H1 (cell line): Measurements from ENCODE around the gene UNC79. TPM values are rescaled to one million over a fixed set of nuclear protein-coding genes. Genes with fewer than 3 reads are reported as not detected.

Experiments
- CTCF ChIA-PET: fragments of 300-600 bp; sonication (Branson Sonifier 250); formaldehyde crosslinking; loops from one replicate; lab custom pipeline; 2021; ENCODE audit not compliant: partially characterized antibody; lab: Charles Lee
- POLR2A ChIA-PET: fragments of 300-600 bp; sonication (Branson Sonifier 250); formaldehyde crosslinking; loops from one replicate; lab custom pipeline; 2021; ENCODE audit warnings: inconsistent platforms; ENCODE audit not compliant: partially characterized antibody; lab: Charles Lee
- DNase-seq, 2 experiments: peaks; one replicate each; pipeline versions ENCODE4 v3.0.0 to v3.0.0-alpha.2; 2010 to 2022; ENCODE audit warnings: low spot score in 2 of 2, low read depth in 1 of 2, mixed read lengths in 1 of 2
- FAIRE-seq: peaks from 2 replicates; lab custom pipeline; 2011; peaks lifted over from hg19 to GRCh38; lab: Jason Lieb, UNC
- H2AFZ ChIP-seq: 2 replicates; pipeline ENCODE4 v1.8.1; 2012; ENCODE audit warnings: low read length, inconsistent platforms
- H2AK5ac ChIP-seq: 2 replicates; pipeline ENCODE4 v1.6.1; 2013; ENCODE audit warnings: low read depth, low read length
- H2BK120ac ChIP-seq: replicated peaks from 2 replicates; pipeline ENCODE3; 2013; ENCODE audit warnings: low read depth, low read length, inconsistent platforms
- H2BK12ac ChIP-seq: 2 replicates; pipeline ENCODE4 v1.6.1; 2013; ENCODE audit warnings: low read depth, low read length
- H2BK15ac ChIP-seq: 2 replicates; pipeline ENCODE4 v1.6.1; 2013; ENCODE audit warnings: low read length
- H2BK20ac ChIP-seq: 2 replicates; pipeline ENCODE4 v1.6.1; 2013; ENCODE audit warnings: low read length
- H2BK5ac ChIP-seq: 2 replicates; pipeline ENCODE4 v1.6.1; 2013; ENCODE audit warnings: low read depth, low read length
- H3K14ac ChIP-seq: 2 replicates; pipeline ENCODE4 v1.6.1; 2013; ENCODE audit warnings: inconsistent platforms; ENCODE audit not compliant: insufficient read length
- H3K18ac ChIP-seq: 2 replicates; pipeline ENCODE4 v1.6.1; 2013; ENCODE audit warnings: low read length; ENCODE audit errors: extremely low read depth
- H3K23ac ChIP-seq: 2 replicates; pipeline ENCODE4 v1.6.1; 2013; ENCODE audit warnings: inconsistent platforms; ENCODE audit not compliant: insufficient read length
- H3K23me2 ChIP-seq: 2 replicates; pipeline ENCODE4 v1.6.1; 2013; ENCODE audit warnings: low read depth, low read length
- H3K27ac ChIP-seq: 2 replicates; pipeline ENCODE4 v1.6.1; 2011; ENCODE audit warnings: low read depth, low read length, inconsistent platforms
- H3K27me3 ChIP-seq, 4 experiments: replicated peaks in 1 of 4; 1 replicate in 1 of 4; 2 replicates in 3 of 4; pipeline versions ENCODE4 v1.6.1 to v1.8.1; 2011 to 2013; ENCODE audit warnings: low read length in 3 of 4, mild to moderate bottlenecking in 3 of 4, inconsistent platforms in 2 of 4, mixed read lengths in 2 of 4, moderate library complexity in 1 of 4; ENCODE audit not compliant: control insufficient read depth in 3 of 4, insufficient read depth in 3 of 4; ENCODE audit errors: extremely low read depth in 1 of 4
- H3K36me3 ChIP-seq, 4 experiments: 2 replicates each; pipeline versions ENCODE4 v1.6.1 to v1.8.1; 2011 to 2013; ENCODE audit warnings: mild to moderate bottlenecking in 4 of 4, low read length in 3 of 4, moderate library complexity in 2 of 4, control low read depth in 1 of 4, inconsistent platforms in 1 of 4; ENCODE audit not compliant: insufficient read depth in 4 of 4, control insufficient read depth in 2 of 4
- H3K4ac ChIP-seq: replicated peaks from 2 replicates; pipeline ENCODE3; 2013; ENCODE audit warnings: low read length, low read depth, mixed read lengths, inconsistent platforms; ENCODE audit not compliant: insufficient read length
- H3K4me1 ChIP-seq, 4 experiments: replicated peaks in 1 of 4; 1 replicate in 1 of 4; 2 replicates in 3 of 4; pipeline versions ENCODE4 v1.6.1 to v1.8.1; 2011 to 2013; ENCODE audit warnings: low read length in 3 of 4, inconsistent platforms in 2 of 4, mixed read lengths in 1 of 4; ENCODE audit not compliant: insufficient read depth in 4 of 4, control insufficient read depth in 3 of 4
- H3K4me2 ChIP-seq, 2 experiments: 2 replicates each; pipeline versions ENCODE4 v1.6.1 to v1.8.1; 2011 to 2013; ENCODE audit warnings: low read depth in 2 of 2, low read length in 2 of 2, control low read depth in 1 of 2, inconsistent platforms in 1 of 2, mild to moderate bottlenecking in 1 of 2; ENCODE audit not compliant: insufficient read depth in 1 of 2
- H3K4me3 ChIP-seq, 4 experiments: fragments of 200-600, 300-600 bp in 1 of 4; sonication (generic), shearing (Covaris generic), sonication (Bioruptor Twin) in 1 of 4; 2 replicates each; pipeline versions ENCODE4 v1.5.1 to v1.8.1; 2011 to 2016; ENCODE audit warnings: low read length in 4 of 4, low read depth in 3 of 4, control low read depth in 2 of 4, inconsistent platforms in 2 of 4, mild to moderate bottlenecking in 2 of 4, mixed read lengths in 1 of 4, moderate library complexity in 1 of 4; ENCODE audit not compliant: insufficient read depth in 2 of 4; ENCODE audit errors: extremely low read depth in 1 of 4
- H3K56ac ChIP-seq: replicated peaks from 2 replicates; pipeline ENCODE3; 2013; ENCODE audit warnings: low read depth, mild to moderate bottlenecking, mixed read lengths, low read length, inconsistent platforms; ENCODE audit not compliant: insufficient read length
- H3K79me1 ChIP-seq: 2 replicates; pipeline ENCODE4 v1.6.1; 2013; ENCODE audit warnings: low read depth, low read length, control low read depth
- H3K79me2 ChIP-seq, 2 experiments: 2 replicates each; pipeline versions ENCODE4 v1.6.1 to v1.8.1; 2012 to 2013; ENCODE audit warnings: low read length in 2 of 2, mild to moderate bottlenecking in 2 of 2, inconsistent platforms in 1 of 2; ENCODE audit not compliant: insufficient read depth in 2 of 2, control insufficient read depth in 1 of 2
- H3K9ac ChIP-seq, 4 experiments: replicated peaks in 1 of 4; 1 replicate in 1 of 4; 2 replicates in 3 of 4; pipeline versions ENCODE4 v1.6.1 to v1.8.1; 2011 to 2013; ENCODE audit warnings: low read depth in 3 of 4, low read length in 3 of 4, control low read depth in 2 of 4, mild to moderate bottlenecking in 2 of 4, moderate library complexity in 2 of 4, inconsistent platforms in 1 of 4; ENCODE audit errors: extremely low read depth in 1 of 4
- H3K9me3 ChIP-seq, 2 experiments: 2 replicates each; pipeline versions ENCODE4 v1.6.1 to v1.8.1; 2012 to 2013; ENCODE audit warnings: mild to moderate bottlenecking in 2 of 2, moderate library complexity in 2 of 2, control low read depth in 1 of 2, inconsistent platforms in 1 of 2, low read depth in 1 of 2, low read length in 1 of 2, mixed read lengths in 1 of 2; ENCODE audit not compliant: insufficient read depth in 2 of 2
- H4K20me1 ChIP-seq, 2 experiments: replicated peaks in 1 of 2; 2 replicates each; pipeline versions ENCODE3 to v1.8.1; 2011 to 2013; ENCODE audit warnings: inconsistent platforms in 2 of 2, low read length in 2 of 2, mild to moderate bottlenecking in 1 of 2; ENCODE audit not compliant: insufficient read depth in 2 of 2, control insufficient read depth in 1 of 2
- H4K5ac ChIP-seq: 2 replicates; pipeline ENCODE4 v1.6.1; 2013; ENCODE audit warnings: low read length, low read depth, mixed read lengths, inconsistent platforms; ENCODE audit not compliant: insufficient read length
- H4K8ac ChIP-seq: 2 replicates; pipeline ENCODE4 v1.8.0; 2013; ENCODE audit warnings: mild to moderate bottlenecking, moderate library complexity, low read length, inconsistent platforms; ENCODE audit not compliant: insufficient read depth; ENCODE audit errors: extremely low read depth
- H4K91ac ChIP-seq: replicated peaks from 2 replicates; pipeline ENCODE3; 2013; ENCODE audit warnings: low read length, mixed read lengths, inconsistent platforms; ENCODE audit not compliant: insufficient read length
- GTF2F1 ChIP-seq: IDR thresholded peaks from 2 replicates; pipeline ENCODE4 v1.6.1; 2012; ENCODE audit warnings: low read depth, low read length, improper control_type of control experiment, borderline replicate concordance
- RAD21 ChIP-seq, 2 experiments: IDR thresholded peaks in 1 of 2; conservative IDR thresholded peaks in 1 of 2; 2 replicates each; pipeline ENCODE4 v1.6.1; 2011; ENCODE audit warnings: low read depth in 2 of 2, low read length in 2 of 2, improper control_type of control experiment in 1 of 2, inconsistent platforms in 1 of 2, mild to moderate bottlenecking in 1 of 2, moderate library complexity in 1 of 2
- RBBP5 ChIP-seq: IDR thresholded peaks from 2 replicates; pipeline ENCODE4 v1.7.1; 2012; ENCODE audit warnings: low read depth, mild to moderate bottlenecking, inconsistent platforms, low read length, moderate library complexity, borderline replicate concordance
- SIRT6 ChIP-seq: IDR thresholded peaks from one replicate; pipeline ENCODE4 v1.7.1; 2012; ENCODE audit warnings: low read length, inconsistent platforms
- YY1 ChIP-seq: IDR thresholded peaks from 2 replicates; pipeline ENCODE4 v1.6.1; 2011; ENCODE audit warnings: low read depth, mild to moderate bottlenecking, low read length
- WGBS, 2 experiments: shearing (Covaris generic) in 1 of 2; methylation state at CpG; one replicate each; pipeline versions ENCODE4 v1.1.6 to v1.1.7; 2013 to 2015; ENCODE audit warnings: low lambda C conversion rate in 2 of 2, mixed read lengths in 2 of 2, inconsistent platforms in 1 of 2, low coverage in 1 of 2, missing lambda C conversion rate in 1 of 2; ENCODE audit not compliant: insufficient replicate concordance in 2 of 2, insufficient coverage in 1 of 2, insufficient read length in 1 of 2; ENCODE audit errors: extremely low coverage in 1 of 2, missing lambda C conversion rate in 1 of 2; 5-methylcytosine and 5-hydroxymethylcytosine counted together
- polyA plus RNA-seq, 7 experiments: library from polyadenylated mRNA; depleted of rRNA in 3 of 7; stranded (reverse) in 5 of 7; unstranded in 2 of 7; fragments of >200 nt in 5 of 7; fragments of 200-250 nt in 2 of 7; gene quantifications; 1 replicate in 5 of 7; 2 replicates in 1 of 7; 4 replicates in 1 of 7; pipeline versions ENCODE4 v1.2.1 to v1.2.3, GENCODE V29; 2011 to 2013; ENCODE audit warnings: missing spikeins in 2 of 7, mixed read lengths in 2 of 7
- total RNA-seq: library from RNA; stranded (reverse); fragmentation: NEBNext Ultra II Directional; extraction: Animal tissue kit (Norgen Biotek cat#: 25700); gene quantifications from 2 replicates; pipeline ENCODE4 v1.2.1, GENCODE V29; 2021

UNC79 gene
- total and polyA plus RNA-seq, 2 of the 8 experiments (the other 6 are each of a cell fraction or from before 2014, with no cell fraction given), result 1.8 to 2.3 TPM

- POLR2A ChIA-PET, result no interaction called here
- no peak overlapping the region for H2AFZ ChIP-seq
- H3K4ac ChIP-seq, result no peak overlapping the region
Measured at GRCh38 chr14:93587330-93587729, 156.6 kb downstream of the UNC79 start.

More at GRCh38 chr14:93587330-93587729, 156.6 kb downstream of the UNC79 start:
- H2BK5ac ChIP-seq, result no peak overlapping the region
- no peak overlapping the region for H2BK20ac ChIP-seq
- H3K79me2 ChIP-seq, result no peaks in the 10 kb centered on the region
- no peak overlapping the region for H3K56ac ChIP-seq
- no peaks in the 10 kb centered on the region for H4K20me1 ChIP-seq
- no peak overlapping the region for H4K5ac ChIP-seq
- no peak overlapping the region for H3K4me2 ChIP-seq
- H2AK5ac ChIP-seq, result no peak overlapping the region
- H3K14ac ChIP-seq, result no peak overlapping the region
- no peak overlapping the region for H3K18ac ChIP-seq
- TF ChIP-seq YY1, result no peak
- no peak for TF ChIP-seq SIRT6
- TF ChIP-seq RAD21 (IDR thresholded peaks at IDR 0.05 in 1 of 2, conservative IDR thresholded peaks at IDR 0.05 in 1 of 2; ENCODE audit: low read depth in 2 of 2, low read length in 2 of 2), result no peak
- TF ChIP-seq RBBP5, result no peak
- no peak for TF ChIP-seq GTF2F1
- no peaks in the 10 kb centered on the region for H3K27me3 ChIP-seq
- H4K8ac ChIP-seq, result no peak overlapping the region
- CTCF ChIA-PET, result no interaction called here
- H2BK12ac ChIP-seq, result no peak overlapping the region
- H3K23ac ChIP-seq, result no peak overlapping the region
- no peaks in the 10 kb centered on the region for H3K23me2 ChIP-seq
- 96% methylated on average over 3 of the region's 3 CpGs; no CpG with 5 or more reads in 1 of the 2 experiments for WGBS, 2 experiments
- DNase-seq, result no peak
- no peaks in the 10 kb centered on the region for H3K9me3 ChIP-seq
- H4K91ac ChIP-seq, result no peak overlapping the region
- peaks cover 0 to 5% (median 2%) of the 10 kb centered on the region in 4 experiments; a peak in 4 of 7 replicates for H3K4me1 ChIP-seq
- H3K4me3 ChIP-seq, result no peak overlapping the region
- H2BK120ac ChIP-seq, result no peak overlapping the region
- FAIRE-seq, result no peak
- no peak overlapping the region for H2BK15ac ChIP-seq
- no peaks in the 10 kb centered on the region for H3K36me3 ChIP-seq
- H3K79me1 ChIP-seq, result no peaks in the 10 kb centered on the region
- H3K27ac ChIP-seq, result no peak overlapping the region
- no peak overlapping the region for H3K9ac ChIP-seq
